Mucosa of descending colon (tissue), 3 donors: ENCODE data around the gene SECISBP2. TPM values are rescaled to one million over a fixed set of nuclear protein-coding genes. Genes with fewer than 3 reads are reported as not detected.
A peak's percentile ranks its signal among the peaks of the same experiment; 100 is the strongest.

Source experiments
- ATAC-seq: fragments of 200-7000 bp; cut with Tn5 transposase; one replicate; pipeline ENCODE4 v1.9.1; 2020; ENCODE audit warnings: mild to moderate bottlenecking, moderate library complexity
- DNase-seq, 3 donors: peaks; one replicate each; pipeline ENCODE4 v3.0.0-alpha.2; 2020
- H3K36me3 ChIP-seq: fragments of 200-600 bp; one replicate; pipeline ENCODE4 v1.8.0; 2021; ENCODE audit warnings: low read depth, mild to moderate bottlenecking
- H3K4me1 ChIP-seq: fragments of 200-600 bp; one replicate; pipeline ENCODE4 v1.8.0; 2021; ENCODE audit warnings: low read depth, mild to moderate bottlenecking
- H3K4me3 ChIP-seq: fragments of 200-600 bp; one replicate; pipeline ENCODE4 v1.8.0; 2021; ENCODE audit warnings: mild to moderate bottlenecking
- H3K9me3 ChIP-seq: fragments of 200-600 bp; one replicate; pipeline ENCODE4 v1.8.0; 2021; ENCODE audit warnings: mild to moderate bottlenecking
- intact Hi-C, 2 donors: fragments of 100-400 bp; cut with DNase I in 1 of 2; cut with micrococcal nuclease in 1 of 2; formaldehyde crosslinking; loops; one replicate each; pipeline versions ENCODE4 v1.11.0 to v1.11.1; 2022; cut with DNase I, micrococcal nuclease
- microRNA-seq: library from miRNA; unstranded; fragments of <30 nt; microRNA quantifications from one replicate; pipeline ENCODE4, GENCODE V29; 2019
- total RNA-seq, 3 donors: library from RNA; stranded (reverse); fragmentation: NEBNext Ultra II Directional in 2 of 3; extraction: Animal tissue kit (Norgen Biotek cat#: 25700) in 2 of 3; gene quantifications; one replicate each; pipeline versions ENCODE4 v1.2.1 to v1.2.4, GENCODE V29; 2021 to 2023
- TF ChIP-seq, protein P1 (sequence below): fragments of 200-600 bp; IDR thresholded peaks from one replicate; pipeline ENCODE4 v1.8.0; 2022; ENCODE audit warnings: antibody characterized with exemption, mild to moderate bottlenecking
- donor health status: DM: no; HTN: no; CAD: no; lungs with moderate emphysema.
- donor health status: DM: no; HTN: no; CAD: no.
- donor health status: DM: no; HTN: yes; CAD: no.

The SECISBP2 gene
- total RNA-seq, 3 donors from 2014 or later, result 49.4 to 68.0 (median 50.2) TPM

DNA sequence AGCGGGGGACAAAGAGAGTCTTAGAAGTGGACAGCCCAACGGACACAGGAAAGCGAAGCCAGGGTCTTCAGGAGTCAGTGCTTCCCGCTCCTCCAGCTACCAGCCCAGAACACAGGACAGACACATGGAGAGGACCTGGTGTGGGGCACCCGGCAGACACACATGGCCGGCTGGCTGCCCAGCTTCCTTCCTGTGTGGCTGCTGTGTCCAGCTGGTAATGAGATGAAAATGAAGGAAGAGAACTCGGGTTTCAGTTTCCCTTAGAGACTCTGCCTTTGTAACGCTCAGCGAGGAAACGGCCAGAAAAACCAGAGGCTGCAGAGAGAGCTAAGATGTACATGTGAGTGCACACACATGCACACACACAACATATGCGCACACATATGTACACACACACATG lies 87.5 kb downstream of the SECISBP2 start:
- H3K36me3 ChIP-seq, result no peaks in the 10 kb centered on the region
- no peak overlapping the region for H3K4me3 ChIP-seq
- ATAC-seq, result peak; percentile 64
- intact Hi-C loops, result no loop called here
- DNase-seq, result peak in 1 of 3 donors; percentile 40
- TF ChIP-seq, protein P1, sequence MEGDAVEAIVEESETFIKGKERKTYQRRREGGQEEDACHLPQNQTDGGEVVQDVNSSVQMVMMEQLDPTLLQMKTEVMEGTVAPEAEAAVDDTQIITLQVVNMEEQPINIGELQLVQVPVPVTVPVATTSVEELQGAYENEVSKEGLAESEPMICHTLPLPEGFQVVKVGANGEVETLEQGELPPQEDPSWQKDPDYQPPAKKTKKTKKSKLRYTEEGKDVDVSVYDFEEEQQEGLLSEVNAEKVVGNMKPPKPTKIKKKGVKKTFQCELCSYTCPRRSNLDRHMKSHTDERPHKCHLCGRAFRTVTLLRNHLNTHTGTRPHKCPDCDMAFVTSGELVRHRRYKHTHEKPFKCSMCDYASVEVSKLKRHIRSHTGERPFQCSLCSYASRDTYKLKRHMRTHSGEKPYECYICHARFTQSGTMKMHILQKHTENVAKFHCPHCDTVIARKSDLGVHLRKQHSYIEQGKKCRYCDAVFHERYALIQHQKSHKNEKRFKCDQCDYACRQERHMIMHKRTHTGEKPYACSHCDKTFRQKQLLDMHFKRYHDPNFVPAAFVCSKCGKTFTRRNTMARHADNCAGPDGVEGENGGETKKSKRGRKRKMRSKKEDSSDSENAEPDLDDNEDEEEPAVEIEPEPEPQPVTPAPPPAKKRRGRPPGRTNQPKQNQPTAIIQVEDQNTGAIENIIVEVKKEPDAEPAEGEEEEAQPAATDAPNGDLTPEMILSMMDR, result no peak
- H3K9me3 ChIP-seq, result peaks cover 4% of the 10 kb centered on the region
- H3K4me1 ChIP-seq, result peaks cover 13% of the 10 kb centered on the region

DNA sequence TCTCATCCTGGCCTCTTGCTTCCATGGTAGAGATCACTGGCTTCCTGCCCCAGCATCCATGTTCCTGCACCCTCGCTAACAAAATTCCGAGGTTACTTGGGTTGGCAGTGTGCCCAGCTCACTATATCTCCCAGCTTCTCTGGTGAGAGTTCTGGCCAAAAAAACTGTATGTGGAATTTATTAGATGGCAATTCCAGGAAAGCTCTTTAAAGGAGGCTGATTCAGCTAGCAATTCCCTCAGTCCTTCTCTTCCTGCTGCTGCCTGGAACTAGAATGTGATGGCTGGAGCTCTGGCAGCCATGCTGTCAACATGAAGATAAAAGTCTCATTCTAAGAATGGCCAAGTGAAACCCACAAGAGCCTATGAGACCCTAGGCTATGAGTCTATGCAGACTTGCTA lies 88.8 kb downstream of the SECISBP2 start:
- H3K4me1 ChIP-seq, result peaks cover 13% of the 10 kb centered on the region
- H3K9me3 ChIP-seq, result peaks cover 4% of the 10 kb centered on the region
- no peak overlapping the region for H3K4me3 ChIP-seq
- no peaks in the 10 kb centered on the region for H3K36me3 ChIP-seq
- DNase-seq (no peak), ATAC-seq (no peak)
- TF ChIP-seq, protein P1, result no peak
- intact Hi-C loops, result no loop called here

DNA sequence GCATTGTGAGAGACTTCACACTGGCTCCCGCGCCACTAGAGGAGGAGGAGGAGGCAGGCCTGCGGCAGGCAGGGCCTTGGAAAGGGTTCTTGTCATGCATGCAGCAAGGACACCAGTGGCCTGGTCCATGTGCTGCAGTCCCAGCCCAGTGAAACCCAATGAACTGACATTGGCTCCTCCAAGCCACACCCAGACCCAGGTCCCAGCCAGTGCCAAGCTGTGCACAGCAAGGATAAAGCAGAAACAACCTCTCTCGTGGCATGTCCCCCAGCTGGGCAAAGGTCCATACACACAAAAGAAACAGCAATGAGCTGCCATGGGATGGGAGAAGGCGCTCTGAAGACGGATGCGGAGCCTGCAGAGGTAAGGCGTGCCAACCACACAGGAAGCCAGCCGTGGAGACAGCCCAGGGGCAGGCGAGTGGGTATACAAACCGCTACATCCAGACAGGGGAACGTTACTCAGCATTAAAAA lies 90.4 kb downstream of the SECISBP2 start:
- no peak overlapping the region for H3K4me3 ChIP-seq
- no peaks in the 10 kb centered on the region for H3K36me3 ChIP-seq
- DNase-seq (peak in 2 of 3 donors; percentile 36 to 79), ATAC-seq (peak; percentile 71)
- H3K4me1 ChIP-seq, result peaks cover 13% of the 10 kb centered on the region
- intact Hi-C loops, result no loop called here
- H3K9me3 ChIP-seq, result peaks cover 4% of the 10 kb centered on the region
- TF ChIP-seq, protein P1, result no peak

Small RNA genes lying within 50 kb of the gene (microRNA-seq; reads per million reads assigned to microRNA genes)
- gene MIR3153, result not detected

Other genes with a start within 250 kb of the SECISBP2 start
- 1 to 10 TPM in 2 of 3 donors, under 1 TPM in 1; 0.35 to 4.8 (median 1.5) TPM for gene SHC3, start 139.7 kb upstream of the SECISBP2 start, total RNA-seq
- 10 to 100 TPM; 13.1 to 49.2 (median 15.4) TPM for gene CKS2, start 7.3 kb upstream of the SECISBP2 start, total RNA-seq
- 10 to 100 TPM; 20.9 to 26.9 (median 23.1) TPM for gene SEMA4D, start 179.6 kb downstream of the SECISBP2 start, total RNA-seq